ENCODE results near the gene PICK1.

DNA sequence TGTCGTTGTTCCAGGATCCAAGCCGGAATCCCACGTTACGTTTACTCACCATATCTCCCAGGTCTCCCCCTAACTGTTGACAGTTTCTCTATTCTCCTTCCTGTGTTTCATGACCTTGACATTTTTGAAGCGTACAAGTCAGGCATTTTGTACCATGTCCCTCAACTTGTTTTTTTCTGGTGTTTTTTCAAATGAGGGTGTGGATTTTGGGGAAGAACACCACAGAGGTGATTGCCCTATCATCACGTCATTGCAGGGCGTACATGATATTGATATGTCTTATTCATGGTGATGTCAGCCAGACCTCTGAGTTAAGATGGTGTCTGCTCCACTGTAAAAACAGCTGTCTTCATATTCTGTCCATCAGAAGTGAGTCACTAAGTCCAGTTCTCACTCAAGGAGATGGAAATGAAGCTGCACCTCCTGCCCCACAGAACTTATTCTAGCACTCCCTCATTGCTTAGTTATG lies 44.6 kb upstream of the PICK1 start:
- TF ChIP-seq USF2 (IDR thresholded peaks at IDR 0.05; ENCODE audit: borderline replicate concordance, low read depth, low read length) = no peak
- TF ChIP-seq ATF2 (IDR thresholded peaks at IDR 0.05; ENCODE audit: low read length) = no peak
